Breast epithelium (tissue), 3 donors: Measurements from ENCODE around the gene TNMD.

Experiments used
- CTCF ChIP-seq, 3 donors: fragments of 450-650 bp; IDR thresholded peaks; one replicate each; pipeline ENCODE4 v1.5.1; 2016 to 2017; ENCODE audit warnings: antibody characterized with exemption in 3 of 3, mild to moderate bottlenecking in 3 of 3, moderate library complexity in 3 of 3
- POLR2A ChIP-seq: fragments of 450-650 bp; IDR thresholded peaks from one replicate; pipeline ENCODE4 v1.6.1; 2016; ENCODE audit warnings: antibody characterized with exemption, mild to moderate bottlenecking, moderate library complexity
- POLR2AphosphoS5 ChIP-seq, 3 donors: sonication (generic); formaldehyde crosslinking; IDR thresholded peaks; one replicate each; pipeline ENCODE4 v1.6.1; 2017; ENCODE audit warnings: antibody characterized with exemption in 3 of 3

GRCh38 chrX:100635989-100636320 is 51.2 kb downstream of the TNMD start:
- no peak for TF ChIP-seq POLR2A
- no peak for TF ChIP-seq CTCF (IDR thresholded peaks at IDR 0.05)
- no peak for TF ChIP-seq POLR2AphosphoS5 (IDR thresholded peaks at IDR 0.05)
